ENCODE data around the gene CFAP251. TPM values are rescaled to one million over a fixed set of nuclear protein-coding genes. Genes with fewer than 3 reads are reported as not detected.
A peak's percentile ranks its signal among the peaks of the same experiment; 100 is the strongest.
"Not testable (repeated sequence)": the region's sequence is repeated elsewhere in the genome, so short reads cannot be mapped to it uniquely, and the experiment has no call there.

Gene CFAP251
- polyA plus RNA-seq, 3 donors, result 0.08 to 0.17 TPM; not detected in 1

- Histone ChIP-seq H4K20me1 (ENCODE audit: insufficient read depth, low read length) (peaks cover 40% of the 10 kb centered on the region), H3K79me2 (ENCODE audit: insufficient read depth, low read length) (peaks cover 52% of the 10 kb centered on the region), H3K27ac (ENCODE audit: low read depth in 1 of 2, low read length in 2 of 2) (peak overlapping the region; percentile 92), H3K4me2 (replicated peaks; ENCODE audit: extremely low read depth, low read length, poor library complexity, severe bottlenecking) (peak overlapping the region; percentile 80), H3K27me3 (ENCODE audit: control insufficient read depth in 2 of 2, insufficient read depth in 2 of 2, low read length in 2 of 2) (no peaks in the 10 kb centered on the region), H3K9ac (ENCODE audit: insufficient read depth, low read length, poor library complexity, severe bottlenecking) (peak overlapping the region; percentile 86), H3K9me3 (replicated peaks in 1 of 2; ENCODE audit: control insufficient read depth in 1 of 2, insufficient read depth in 1 of 2, low read length in 2 of 2) (no peaks in the 10 kb centered on the region), H3K4me3 (replicated peaks in 1 of 3; ENCODE audit: low read depth in 2 of 3, low read length in 3 of 3) (peak overlapping the region; percentile 52 to 87 (median 84)), H3K36me3 (replicated peaks in 1 of 2; ENCODE audit: control insufficient read depth in 1 of 2, insufficient read depth in 2 of 2, low read length in 2 of 2) (peaks cover 11 to 28% of the 10 kb centered on the region in 2 donors), H2AFZ (ENCODE audit: insufficient read depth, low read depth, low read length, poor library complexity, severe bottlenecking) (peak overlapping the region; percentile 97), H3K4me1 (ENCODE audit: control insufficient read depth in 1 of 2, insufficient read depth in 2 of 2, low read length in 2 of 2) (peaks cover 19 to 21% of the 10 kb centered on the region in 2 donors)
- Mint-ChIP-seq H3K4me3 (peak overlapping the region; percentile 94 to 99), H3K4me1 (peaks cover 25% of the 10 kb centered on the region), H3K27ac (peak overlapping the region; percentile 97 to 99 (median 99)), H3K9me3 (no peaks in the 10 kb centered on the region), H3K36me3 (peaks cover 11 to 17% of the 10 kb centered on the region in 2 donors), H3K27me3 (ENCODE audit: low read depth in 3 of 3) (peaks cover 0 to 3% (median 1%) of the 10 kb centered on the region in 3 donors)
- DNase-seq, result no peak
- TF ChIP-seq, protein P1, sequence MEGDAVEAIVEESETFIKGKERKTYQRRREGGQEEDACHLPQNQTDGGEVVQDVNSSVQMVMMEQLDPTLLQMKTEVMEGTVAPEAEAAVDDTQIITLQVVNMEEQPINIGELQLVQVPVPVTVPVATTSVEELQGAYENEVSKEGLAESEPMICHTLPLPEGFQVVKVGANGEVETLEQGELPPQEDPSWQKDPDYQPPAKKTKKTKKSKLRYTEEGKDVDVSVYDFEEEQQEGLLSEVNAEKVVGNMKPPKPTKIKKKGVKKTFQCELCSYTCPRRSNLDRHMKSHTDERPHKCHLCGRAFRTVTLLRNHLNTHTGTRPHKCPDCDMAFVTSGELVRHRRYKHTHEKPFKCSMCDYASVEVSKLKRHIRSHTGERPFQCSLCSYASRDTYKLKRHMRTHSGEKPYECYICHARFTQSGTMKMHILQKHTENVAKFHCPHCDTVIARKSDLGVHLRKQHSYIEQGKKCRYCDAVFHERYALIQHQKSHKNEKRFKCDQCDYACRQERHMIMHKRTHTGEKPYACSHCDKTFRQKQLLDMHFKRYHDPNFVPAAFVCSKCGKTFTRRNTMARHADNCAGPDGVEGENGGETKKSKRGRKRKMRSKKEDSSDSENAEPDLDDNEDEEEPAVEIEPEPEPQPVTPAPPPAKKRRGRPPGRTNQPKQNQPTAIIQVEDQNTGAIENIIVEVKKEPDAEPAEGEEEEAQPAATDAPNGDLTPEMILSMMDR (IDR thresholded peaks at IDR 0.05), result no peak
- intact Hi-C loops (cut with micrococcal nuclease), result loop anchor here (2.0 to 10.0 kb wide), 5 partner anchors 47 to 174 kb away; partner anchors contain the start of gene TMEM120B (in 1 of the 2)
- WGBS (ENCODE audit: insufficient coverage), result 3% methylated on average over 7 of the region's 7 CpGs
Observed at GRCh38 chr12:121889274-121889624, 29.1 kb upstream of the CFAP251 start.

GRCh38 chr12:121889661-121890060 is 28.7 kb upstream of the CFAP251 start:
- WGBS (ENCODE audit: insufficient coverage), result 34% methylated on average over 3 of the region's 6 CpGs
- Histone ChIP-seq H4K20me1 (ENCODE audit: insufficient read depth, low read length) (peaks cover 44% of the 10 kb centered on the region), H3K4me3 (replicated peaks in 1 of 3; ENCODE audit: low read depth in 2 of 3, low read length in 3 of 3) (peak overlapping the region; percentile 52 to 87 (median 84)), H3K27ac (ENCODE audit: low read depth in 1 of 2, low read length in 2 of 2) (peak overlapping the region; percentile 92), H3K4me1 (ENCODE audit: control insufficient read depth in 1 of 2, insufficient read depth in 2 of 2, low read length in 2 of 2) (peaks cover 19 to 21% of the 10 kb centered on the region in 2 donors), H3K79me2 (ENCODE audit: insufficient read depth, low read length) (peaks cover 56% of the 10 kb centered on the region), H3K9ac (ENCODE audit: insufficient read depth, low read length, poor library complexity, severe bottlenecking) (peak overlapping the region; percentile 86), H3K36me3 (replicated peaks in 1 of 2; ENCODE audit: control insufficient read depth in 1 of 2, insufficient read depth in 2 of 2, low read length in 2 of 2) (peaks cover 14 to 32% of the 10 kb centered on the region in 2 donors), H3K4me2 (replicated peaks; ENCODE audit: extremely low read depth, low read length, poor library complexity, severe bottlenecking) (peak overlapping the region; percentile 80)
- Mint-ChIP-seq H3K4me3 (peak overlapping the region in 1 of 2 donors; percentile 99), H3K4me1 (peaks cover 25% of the 10 kb centered on the region), H3K36me3 (peaks cover 15 to 20% of the 10 kb centered on the region in 2 donors), H3K27ac (peak overlapping the region; percentile 97 to 99 (median 99))
- H3K9me3 ChIP-seq (replicated peaks in 1 of 2; ENCODE audit: control insufficient read depth in 1 of 2, insufficient read depth in 1 of 2, low read length in 2 of 2); H3K27me3 Mint-ChIP-seq (ENCODE audit: low read depth in 3 of 3); H3K27me3 ChIP-seq (ENCODE audit: control insufficient read depth in 2 of 2, insufficient read depth in 2 of 2, low read length in 2 of 2); H2AFZ ChIP-seq (ENCODE audit: insufficient read depth, low read depth, low read length, poor library complexity, severe bottlenecking); H3K9me3 Mint-ChIP-seq: not testable (repeated sequence)
- intact Hi-C loops (cut with micrococcal nuclease), result loop anchor here (2.0 to 10.0 kb wide), 5 partner anchors 47 to 175 kb away; partner anchors contain the start of gene TMEM120B (in 1 of the 2)
- peak in 1 of 3 donors; percentile 14 for DNase-seq

All from CD14-positive monocyte (primary cell).